Hematopoietic multipotent progenitor cell treated with erythropoietin and hydrocortisone succinate and interleukin-3 and kit ligand, for 6 days (in vitro differentiated cells): ENCODE measurements around the gene NEUROG3.
"Not testable (repeated sequence)": the region's sequence is repeated elsewhere in the genome, so short reads cannot be mapped to it uniquely, and the experiment has no call there.

ENCODE experiments used
- DNase-seq: peaks from one replicate; pipeline ENCODE4 v3.0.0-alpha.2; 2015

Gene NEUROG3

GRCh38 chr10:69570050-69570816 is 3.0 kb downstream of the NEUROG3 start:
- no peak for DNase-seq

GRCh38 chr10:69569396-69569934 is 3.8 kb downstream of the NEUROG3 start:
- DNase-seq = no peak

DNA sequence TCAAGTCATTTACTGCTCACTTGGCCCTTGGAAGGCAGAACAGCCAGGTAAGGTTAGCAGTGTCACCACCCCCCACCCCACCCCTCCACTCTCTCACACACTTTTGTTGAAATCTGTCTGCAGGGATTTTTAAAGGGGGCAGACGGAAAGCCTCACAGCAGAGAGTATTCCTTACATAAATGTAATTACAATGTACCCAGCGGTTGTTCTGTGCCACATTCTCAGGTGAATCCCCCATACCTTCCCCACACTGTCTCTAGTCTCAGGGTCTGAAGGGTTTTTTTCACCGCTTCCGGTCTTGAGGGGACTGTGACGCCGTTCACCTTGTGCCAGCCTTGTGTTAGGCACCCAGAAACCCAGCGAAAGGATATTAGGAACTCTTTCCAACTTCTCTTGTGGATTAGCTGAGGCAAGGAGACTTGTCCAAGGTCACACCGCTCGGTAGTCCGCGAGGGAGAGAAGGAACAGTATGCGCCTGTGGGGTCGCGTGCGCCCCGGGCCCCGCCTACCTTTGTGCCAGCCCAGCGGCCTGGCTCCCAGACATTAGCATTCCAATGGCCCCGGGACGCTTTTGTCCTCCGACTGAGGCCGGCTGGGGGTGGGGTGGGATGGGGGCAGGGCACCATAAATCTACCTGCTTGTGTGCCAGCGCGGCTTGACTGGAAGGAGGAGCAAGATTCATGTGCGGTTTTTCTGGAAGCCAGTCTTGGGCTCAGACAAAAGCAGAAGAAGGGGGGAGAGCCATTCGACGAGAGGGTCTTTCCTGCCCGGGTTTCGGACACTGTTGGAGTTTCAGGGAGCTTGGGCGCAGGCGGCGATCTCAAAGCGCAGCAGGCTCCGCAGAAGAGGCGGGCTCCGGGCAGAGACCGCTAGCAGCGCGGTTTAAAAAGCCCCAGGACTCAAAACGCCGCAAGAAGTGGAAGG is 4.5 kb downstream of the NEUROG3 start:
- no peak for DNase-seq

DNA sequence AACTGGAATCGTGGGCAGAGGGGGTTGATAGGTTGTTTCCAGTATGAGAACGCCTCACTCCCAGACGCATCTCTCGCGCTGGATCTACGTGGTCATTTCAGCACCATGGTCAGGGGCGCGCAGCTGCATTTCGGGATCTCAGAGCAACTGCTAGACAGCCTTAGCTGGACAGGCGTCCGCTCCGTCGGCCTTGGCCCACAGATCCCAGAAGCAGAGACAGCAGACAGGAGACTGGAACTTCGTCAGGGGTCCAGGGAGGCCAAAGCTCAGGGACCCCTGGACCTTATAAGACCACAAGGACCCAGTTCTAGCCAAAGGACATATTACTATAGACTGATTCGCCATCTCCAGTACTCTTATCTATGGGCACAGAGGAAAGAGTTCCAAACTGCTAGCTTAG is 5.3 kb downstream of the NEUROG3 start:
- peak; percentile 77 for DNase-seq

GRCh38 chr10:69562731-69563254 is 10.4 kb downstream of the NEUROG3 start:
- no peak for DNase-seq

GRCh38 chr10:69559525-69559924 is 13.7 kb downstream of the NEUROG3 start:
- DNase-seq = no peak

DNA sequence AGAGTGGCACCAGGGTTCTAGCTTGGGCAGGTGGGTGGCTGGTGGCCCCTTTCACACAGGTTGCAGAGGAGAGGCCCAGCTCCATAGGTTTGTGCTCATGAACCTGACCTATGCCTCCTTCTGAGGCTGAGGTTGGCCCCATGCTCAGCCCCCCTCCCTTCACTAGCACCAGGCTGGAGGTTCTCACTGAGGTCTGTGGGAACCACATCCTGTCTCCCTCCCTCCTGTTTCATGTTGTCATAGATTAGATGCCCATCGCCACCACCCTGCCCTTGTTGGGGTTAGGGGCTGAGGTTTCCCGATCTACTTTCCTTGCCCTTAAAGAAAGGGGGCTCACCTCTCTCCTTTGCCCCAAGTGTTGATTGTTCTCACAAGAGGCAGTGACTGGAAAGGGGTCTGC is 14.7 kb downstream of the NEUROG3 start:
- DNase-seq = no peak

- no peak for DNase-seq
Measured at GRCh38 chr10:69554611-69555010, 18.6 kb downstream of the NEUROG3 start.

- DNase-seq = no peak
Measured at GRCh38 chr10:69553328-69553727, 19.9 kb downstream of the NEUROG3 start.

GRCh38 chr10:69552268-69552667 is 21.0 kb downstream of the NEUROG3 start:
- no peak for DNase-seq

GRCh38 chr10:69549959-69550358 is 23.3 kb downstream of the NEUROG3 start:
- no peak for DNase-seq

DNA sequence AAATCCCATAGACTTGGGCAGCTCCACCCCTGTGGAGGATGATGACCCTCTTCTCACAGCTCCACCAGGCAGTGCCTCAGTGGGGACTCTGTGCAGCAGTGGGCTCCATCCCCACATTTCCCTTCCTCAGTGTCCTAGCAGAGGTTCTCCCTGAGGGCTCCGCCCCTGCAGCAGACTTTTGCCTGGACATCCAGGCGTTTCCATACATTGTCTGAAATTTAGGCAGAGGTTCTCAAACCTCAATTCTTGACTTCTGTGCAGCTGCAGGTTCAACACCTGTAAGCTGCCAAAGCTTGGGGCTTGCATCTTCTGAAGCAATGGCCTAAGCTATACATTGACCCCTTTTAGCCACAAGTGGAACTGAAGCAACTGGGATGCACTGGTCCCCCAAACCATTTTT is 31.8 kb downstream of the NEUROG3 start:
- DNase-seq = no peak

DNA sequence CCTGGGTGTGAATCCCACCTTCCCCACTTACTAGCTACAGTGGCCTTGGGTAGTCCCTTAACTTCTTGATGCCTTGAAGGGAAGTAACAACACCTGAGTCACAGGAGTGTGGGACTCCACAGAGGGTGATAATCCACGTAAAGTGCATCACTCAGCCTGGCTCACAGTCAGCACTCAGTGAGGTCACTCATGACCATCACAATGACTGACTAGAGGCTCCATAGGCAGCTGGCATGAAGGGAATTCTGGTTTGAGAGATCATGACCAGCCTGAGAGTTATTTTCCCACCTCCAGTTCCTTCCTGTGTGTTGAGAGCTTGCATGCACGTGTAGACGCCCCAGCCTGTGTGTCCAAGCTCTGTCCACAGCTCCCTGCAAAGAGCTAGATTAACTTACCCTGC is 34.8 kb downstream of the NEUROG3 start:
- DNase-seq = no peak

GRCh38 chr10:69537449-69537848 is 35.8 kb downstream of the NEUROG3 start:
- no peak for DNase-seq

DNA sequence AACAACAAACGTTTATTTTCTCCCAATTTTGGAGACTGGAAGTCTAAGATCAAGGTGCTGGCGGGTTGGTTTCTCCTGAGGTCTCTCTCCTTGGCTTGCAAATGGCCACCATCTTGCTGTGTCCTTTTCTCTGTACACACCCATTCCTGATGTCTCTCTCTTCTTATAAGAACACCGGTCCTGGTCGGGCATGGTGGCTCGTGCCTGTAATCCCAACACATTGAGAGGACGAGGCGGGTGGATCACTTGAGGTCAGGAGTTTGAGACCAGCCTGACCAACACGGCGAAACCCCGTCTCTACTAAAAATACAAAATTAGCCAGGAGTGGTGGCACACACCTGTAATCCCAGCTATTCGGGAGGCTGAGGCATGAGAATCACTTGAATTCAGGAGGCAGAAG is 36.7 kb downstream of the NEUROG3 start:
- not testable (repeated sequence) for DNase-seq

DNA sequence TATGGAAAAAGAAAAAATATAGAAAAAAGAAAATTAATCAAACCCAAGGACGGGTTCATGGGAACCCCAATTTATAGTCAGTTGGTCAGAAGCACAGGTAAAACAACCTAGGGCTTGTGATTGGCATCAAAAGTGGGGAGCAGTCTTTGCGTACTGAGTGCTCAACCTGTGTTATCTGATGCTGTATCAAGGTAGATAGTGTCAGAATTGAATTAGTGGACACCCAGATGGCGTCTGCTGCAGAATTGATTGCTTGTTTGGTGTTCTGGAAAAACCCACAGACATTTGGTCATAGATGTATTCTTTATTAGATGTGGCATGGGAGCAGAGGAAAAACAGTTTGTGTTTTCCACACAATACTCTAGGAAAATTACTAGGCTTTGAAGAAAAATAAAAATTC is 39.6 kb downstream of the NEUROG3 start:
- no peak for DNase-seq

DNA sequence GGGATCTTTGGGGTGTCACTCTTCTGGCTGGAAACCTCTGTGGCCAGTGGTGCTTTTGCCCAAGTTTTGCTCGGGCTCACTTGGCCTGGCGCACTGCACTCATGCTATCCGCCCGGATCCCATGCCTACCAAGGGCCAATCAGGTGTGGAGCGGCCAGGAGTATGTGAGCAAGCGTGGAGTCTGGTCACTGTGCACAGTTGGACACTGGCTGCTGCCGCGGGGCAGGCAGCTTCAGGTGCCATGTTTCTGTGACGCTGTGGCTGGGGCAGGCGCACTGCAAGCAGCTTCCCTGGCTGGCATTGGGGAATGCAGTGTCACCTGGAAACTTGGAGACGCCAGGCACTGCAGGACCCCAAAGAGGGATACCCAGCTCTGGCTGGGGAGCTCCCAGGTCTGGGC is 45.3 kb downstream of the NEUROG3 start:
- DNase-seq = no peak
